ENCODE measurements around the gene LARP1. TPM values are rescaled to one million over a fixed set of nuclear protein-coding genes. Genes with fewer than 3 reads are reported as not detected.
A peak's percentile ranks its signal among the peaks of the same experiment; 100 is the strongest.

The LARP1 gene
- total and polyA plus RNA-seq, 4 donors = 15.4 to 142 (median 74.5) TPM

DNA sequence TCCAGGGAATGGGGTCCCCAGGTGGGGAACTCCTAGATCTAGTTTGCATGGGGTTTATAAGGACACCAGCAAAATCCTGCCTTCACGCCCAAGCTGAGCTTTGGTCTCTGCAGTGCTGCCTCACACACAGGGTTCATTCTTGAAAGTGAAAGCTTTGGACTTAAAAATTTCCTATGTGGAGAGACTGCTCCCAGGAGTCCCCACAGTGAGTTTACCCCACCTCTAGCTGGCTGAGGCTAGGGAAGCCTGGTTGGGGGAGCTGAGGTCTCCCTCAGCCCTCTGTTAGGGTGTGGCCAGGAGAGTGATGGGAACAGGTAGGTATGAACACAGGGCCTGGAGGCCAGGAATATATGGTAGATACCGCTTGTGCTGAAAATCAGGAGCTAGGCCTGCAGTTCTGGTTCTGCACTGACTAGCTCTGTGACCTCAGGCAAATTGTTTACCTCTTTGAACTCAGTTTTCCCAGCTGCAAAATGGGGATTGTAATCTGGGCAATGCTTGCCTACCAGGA, 41.5 kb upstream of the LARP1 start:
- Histone ChIP-seq H3K36me3 (ENCODE audit: control insufficient read depth in 1 of 2, insufficient read depth in 2 of 2, low read length in 1 of 2) (no peaks in the 10 kb centered on the region), H3K4me3 (ENCODE audit: low read length in 2 of 2) (no peak overlapping the region), H3K9me3 (ENCODE audit: control insufficient read depth, low read length) (no peaks in the 10 kb centered on the region), H3K4me1 (ENCODE audit: control insufficient read depth in 1 of 2, insufficient read depth in 2 of 2, low read length in 2 of 2) (no peaks in the 10 kb centered on the region), H3K27ac (ENCODE audit: low read depth in 1 of 2, low read length in 2 of 2) (no peak overlapping the region), H3K27me3 (ENCODE audit: control insufficient read depth in 1 of 2, insufficient read depth in 2 of 2, low read length in 1 of 2) (no peaks in the 10 kb centered on the region)
- ATAC-seq (ENCODE audit: low FRiP score) (no peak), DNase-seq (no peak)
- intact Hi-C loops (cut with DNase I) = loop anchor here in 1 of 2 donors (5.0 kb wide), 1 partner anchor 44 kb away; the partner anchor contains the start of gene LARP1
- 77 to 79% methylated on average over 2 of the region's 2 CpGs for WGBS, 2 donors

- intact Hi-C loops (cut with DNase I) = loop anchor here in 1 of 2 donors (5.0 kb wide), 1 partner anchor 43 kb away; the partner anchor contains the start of gene LARP1
- Histone ChIP-seq H3K36me3 (ENCODE audit: control insufficient read depth in 1 of 2, insufficient read depth in 2 of 2, low read length in 1 of 2) (no peaks in the 10 kb centered on the region), H3K9me3 (ENCODE audit: control insufficient read depth, low read length) (no peaks in the 10 kb centered on the region), H3K4me3 (ENCODE audit: low read length in 2 of 2) (no peak overlapping the region), H3K27me3 (ENCODE audit: control insufficient read depth in 1 of 2, insufficient read depth in 2 of 2, low read length in 1 of 2) (no peaks in the 10 kb centered on the region), H3K27ac (ENCODE audit: low read depth in 1 of 2, low read length in 2 of 2) (no peak overlapping the region), H3K4me1 (ENCODE audit: control insufficient read depth in 1 of 2, insufficient read depth in 2 of 2, low read length in 2 of 2) (no peaks in the 10 kb centered on the region)
- DNase-seq (no peak), ATAC-seq (ENCODE audit: low FRiP score) (peak; percentile 44)
- WGBS, 2 donors = 63% methylated on average over 10 of the region's 10 CpGs
Observed at GRCh38 chr5:154714266-154714986, 40.8 kb upstream of the LARP1 start.

DNA sequence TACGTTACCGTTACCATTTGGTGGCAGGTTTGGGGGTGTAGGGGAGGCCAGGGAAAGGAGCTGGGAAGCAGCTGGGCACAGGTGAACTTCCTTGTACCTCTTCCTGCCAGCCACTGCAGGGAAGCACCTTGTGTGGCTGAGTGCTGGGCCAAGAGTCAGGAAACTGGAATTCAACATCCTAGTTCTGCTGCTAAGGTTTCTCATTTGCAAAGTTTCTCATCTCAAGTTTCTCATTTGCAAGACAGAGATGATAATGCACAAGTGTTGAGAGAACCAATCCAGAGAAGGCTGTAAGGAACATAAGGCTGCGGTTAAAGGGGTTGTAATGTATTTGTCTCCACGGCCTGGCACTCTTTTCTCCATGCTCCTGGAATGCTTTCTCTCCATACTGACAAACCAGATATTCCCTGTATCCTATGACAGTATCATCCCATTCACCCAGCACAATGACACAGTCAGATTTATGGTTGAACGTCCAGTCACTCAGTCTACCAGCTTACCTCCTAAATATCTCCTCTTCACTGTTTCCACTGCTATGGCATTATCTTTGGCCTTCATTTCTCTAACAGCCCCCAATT, 33.6 kb upstream of the LARP1 start:
- ATAC-seq (ENCODE audit: low FRiP score) = no peak
- Histone ChIP-seq H3K27ac (ENCODE audit: low read depth in 1 of 2, low read length in 2 of 2) (no peak overlapping the region), H3K4me1 (ENCODE audit: control insufficient read depth in 1 of 2, insufficient read depth in 2 of 2, low read length in 2 of 2) (no peaks in the 10 kb centered on the region), H3K36me3 (ENCODE audit: control insufficient read depth in 1 of 2, insufficient read depth in 2 of 2, low read length in 1 of 2) (no peaks in the 10 kb centered on the region), H3K4me3 (ENCODE audit: low read length in 2 of 2) (no peak overlapping the region), H3K27me3 (ENCODE audit: control insufficient read depth in 1 of 2, insufficient read depth in 2 of 2, low read length in 1 of 2) (no peaks in the 10 kb centered on the region), H3K9me3 (ENCODE audit: control insufficient read depth, low read length) (no peaks in the 10 kb centered on the region)
- 91 to 93% methylated on average over 5 of the region's 5 CpGs for WGBS, 2 donors
- intact Hi-C loops (cut with DNase I) = no loop called here
- DNase-seq = no peak

GRCh38 chr5:154722097-154722496, 33.1 kb upstream of the LARP1 start:
- WGBS, 2 donors = 90 to 91% methylated on average over 4 of the region's 4 CpGs
- Histone ChIP-seq H3K27ac (ENCODE audit: low read depth in 1 of 2, low read length in 2 of 2) (no peak overlapping the region), H3K27me3 (ENCODE audit: control insufficient read depth in 1 of 2, insufficient read depth in 2 of 2, low read length in 1 of 2) (no peaks in the 10 kb centered on the region), H3K36me3 (ENCODE audit: control insufficient read depth in 1 of 2, insufficient read depth in 2 of 2, low read length in 1 of 2) (no peaks in the 10 kb centered on the region), H3K4me1 (ENCODE audit: control insufficient read depth in 1 of 2, insufficient read depth in 2 of 2, low read length in 2 of 2) (no peaks in the 10 kb centered on the region), H3K4me3 (ENCODE audit: low read length in 2 of 2) (no peak overlapping the region), H3K9me3 (ENCODE audit: control insufficient read depth, low read length) (no peaks in the 10 kb centered on the region)
- ATAC-seq (ENCODE audit: low FRiP score) = no peak
- no peak for DNase-seq
- intact Hi-C loops (cut with DNase I) = no loop called here

GRCh38 chr5:154722936-154723335, 32.2 kb upstream of the LARP1 start:
- H3K4me3 ChIP-seq (ENCODE audit: low read length in 2 of 2) = no peak overlapping the region
- H3K4me1 ChIP-seq (ENCODE audit: control insufficient read depth in 1 of 2, insufficient read depth in 2 of 2, low read length in 2 of 2) = no peaks in the 10 kb centered on the region
- H3K27ac ChIP-seq (ENCODE audit: low read depth in 1 of 2, low read length in 2 of 2) = no peak overlapping the region
- no peak for DNase-seq
- no peaks in the 10 kb centered on the region for H3K27me3 ChIP-seq (ENCODE audit: control insufficient read depth in 1 of 2, insufficient read depth in 2 of 2, low read length in 1 of 2)
- H3K36me3 ChIP-seq (ENCODE audit: control insufficient read depth in 1 of 2, insufficient read depth in 2 of 2, low read length in 1 of 2) = no peaks in the 10 kb centered on the region
- intact Hi-C loops (cut with DNase I) = no loop called here
- 95 to 98% methylated on average over 2 of the region's 2 CpGs for WGBS, 2 donors
- ATAC-seq (ENCODE audit: low FRiP score) = no peak
- no peaks in the 10 kb centered on the region for H3K9me3 ChIP-seq (ENCODE audit: control insufficient read depth, low read length)

- Histone ChIP-seq H3K4me1 (ENCODE audit: control insufficient read depth in 1 of 2, insufficient read depth in 2 of 2, low read length in 2 of 2) (no peaks in the 10 kb centered on the region), H3K27ac (ENCODE audit: low read depth in 1 of 2, low read length in 2 of 2) (no peak overlapping the region), H3K4me3 (ENCODE audit: low read length in 2 of 2) (no peak overlapping the region), H3K9me3 (ENCODE audit: control insufficient read depth, low read length) (no peaks in the 10 kb centered on the region), H3K36me3 (ENCODE audit: control insufficient read depth in 1 of 2, insufficient read depth in 2 of 2, low read length in 1 of 2) (no peaks in the 10 kb centered on the region), H3K27me3 (ENCODE audit: control insufficient read depth in 1 of 2, insufficient read depth in 2 of 2, low read length in 1 of 2) (no peaks in the 10 kb centered on the region)
- 69 to 91% methylated on average over 2 of the region's 2 CpGs for WGBS, 2 donors
- ATAC-seq (ENCODE audit: low FRiP score) (no peak), DNase-seq (no peak)
- intact Hi-C loops (cut with DNase I) = no loop called here
Observed at GRCh38 chr5:154723740-154724505, 31.3 kb upstream of the LARP1 start.

GRCh38 chr5:154727361-154727760, 27.8 kb upstream of the LARP1 start:
- Histone ChIP-seq H3K4me1 (ENCODE audit: control insufficient read depth in 1 of 2, insufficient read depth in 2 of 2, low read length in 2 of 2) (no peaks in the 10 kb centered on the region), H3K9me3 (ENCODE audit: control insufficient read depth, low read length) (no peaks in the 10 kb centered on the region), H3K27me3 (ENCODE audit: control insufficient read depth in 1 of 2, insufficient read depth in 2 of 2, low read length in 1 of 2) (no peaks in the 10 kb centered on the region), H3K27ac (ENCODE audit: low read depth in 1 of 2, low read length in 2 of 2) (no peak overlapping the region), H3K4me3 (ENCODE audit: low read length in 2 of 2) (no peak overlapping the region), H3K36me3 (ENCODE audit: control insufficient read depth in 1 of 2, insufficient read depth in 2 of 2, low read length in 1 of 2) (no peaks in the 10 kb centered on the region)
- intact Hi-C loops (cut with DNase I) = no loop called here
- WGBS, 2 donors = 59 to 60% methylated on average over 1 of the region's 1 CpG
- DNase-seq (no peak), ATAC-seq (ENCODE audit: low FRiP score) (no peak)

DNA sequence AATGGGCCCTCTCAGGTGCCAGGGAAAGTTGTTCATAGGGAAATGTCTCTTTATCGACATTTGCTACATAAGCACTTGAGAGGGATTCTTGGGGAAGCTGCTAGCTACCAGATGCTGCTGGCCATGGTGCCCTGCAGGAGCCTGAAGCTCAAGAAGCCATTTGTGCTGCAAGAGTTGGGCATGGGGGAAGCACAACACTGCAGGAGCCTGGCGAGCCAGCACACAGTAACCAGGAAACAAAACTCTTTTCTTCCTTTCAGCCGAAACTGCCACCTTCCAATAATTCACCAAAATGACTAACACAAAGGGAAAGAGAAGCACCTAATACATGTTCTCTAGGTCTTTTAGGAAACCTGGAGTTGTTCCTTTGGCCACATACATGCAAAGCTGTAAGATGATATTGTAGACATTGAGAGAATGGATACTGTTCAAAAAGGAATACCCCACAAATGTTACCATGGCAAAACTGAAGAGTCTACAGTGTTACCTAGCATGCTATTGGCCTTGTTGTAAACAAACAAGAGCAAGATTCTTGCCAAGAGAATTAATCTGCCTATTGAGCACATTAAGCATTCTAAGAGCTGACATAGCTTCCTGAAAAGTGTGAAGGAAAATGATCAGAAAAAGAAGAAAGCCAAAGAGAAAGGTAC, 26.1 kb upstream of the LARP1 start:
- WGBS, 2 donors = 97 to 99% methylated on average over 3 of the region's 3 CpGs
- H3K27ac ChIP-seq (ENCODE audit: low read depth in 1 of 2, low read length in 2 of 2) = no peak overlapping the region
- H3K36me3 ChIP-seq (ENCODE audit: control insufficient read depth in 1 of 2, insufficient read depth in 2 of 2, low read length in 1 of 2) = no peaks in the 10 kb centered on the region
- no peaks in the 10 kb centered on the region for H3K9me3 ChIP-seq (ENCODE audit: control insufficient read depth, low read length)
- ATAC-seq (ENCODE audit: low FRiP score) (no peak), DNase-seq (no peak)
- no peak overlapping the region for H3K4me3 ChIP-seq (ENCODE audit: low read length in 2 of 2)
- H3K4me1 ChIP-seq (ENCODE audit: control insufficient read depth in 1 of 2, insufficient read depth in 2 of 2, low read length in 2 of 2) = no peaks in the 10 kb centered on the region
- intact Hi-C loops (cut with DNase I) = no loop called here
- H3K27me3 ChIP-seq (ENCODE audit: control insufficient read depth in 1 of 2, insufficient read depth in 2 of 2, low read length in 1 of 2) = no peaks in the 10 kb centered on the region
